GM12892 (cell line): Measurements from ENCODE around the gene ANKFY1.

Experiments
- DNase-seq: peaks from one replicate; pipeline ENCODE4 v3.0.0; 2011; ENCODE audit not compliant: insufficient read length
- FAIRE-seq: peaks from 2 replicates; lab custom pipeline; 2011; peaks lifted over from hg19 to GRCh38; lab: Jason Lieb, UNC
- POLR2A ChIP-seq: IDR thresholded peaks from 2 replicates; pipeline ENCODE4 v1.6.1; 2011; ENCODE audit warnings: low read depth, low read length, control low read depth
- POLR2AphosphoS5 ChIP-seq: IDR thresholded peaks from 2 replicates; pipeline ENCODE4 v1.6.1; 2011; ENCODE audit warnings: low read depth, low read length, control low read depth
- TAF1 ChIP-seq: IDR thresholded peaks from 2 replicates; pipeline ENCODE4 v1.6.1; 2011; ENCODE audit warnings: low read depth, mild to moderate bottlenecking, control low read depth, low read length, borderline replicate concordance

The ANKFY1 gene

DNA sequence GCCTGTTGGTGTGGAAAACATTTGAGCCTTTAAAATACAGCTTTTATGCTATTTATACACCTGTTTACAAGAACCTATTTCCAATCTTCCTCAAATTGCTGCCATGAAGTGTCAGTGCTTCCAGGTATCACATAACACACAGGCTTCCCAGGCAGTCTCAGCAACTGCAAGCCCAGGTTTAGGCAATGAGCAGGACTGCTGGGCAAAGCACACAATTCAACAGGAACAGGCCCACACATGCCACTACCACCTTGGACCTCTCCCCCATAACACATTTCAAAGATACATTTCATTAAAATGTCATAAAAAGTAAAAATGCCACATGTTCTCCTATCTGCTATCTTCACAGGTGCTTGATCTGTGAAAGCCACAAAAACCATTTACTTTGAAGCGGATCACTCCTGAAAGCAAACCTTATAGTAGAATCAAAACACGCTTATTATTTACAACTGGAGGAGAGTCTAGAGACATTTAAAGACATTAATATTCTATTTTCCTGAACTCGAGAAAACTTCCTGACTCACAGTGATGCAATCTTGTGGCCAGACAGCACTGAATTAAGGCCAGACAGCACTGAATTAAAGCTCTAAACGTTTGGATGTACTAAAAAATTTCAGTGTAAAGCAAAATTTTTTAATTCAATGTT lies 31.5 kb downstream of the ANKFY1 start:
- FAIRE-seq: no peak
- TF ChIP-seq POLR2A: no peak
- no peak for TF ChIP-seq POLR2AphosphoS5
- no peak for TF ChIP-seq TAF1
- DNase-seq: no peak

DNA sequence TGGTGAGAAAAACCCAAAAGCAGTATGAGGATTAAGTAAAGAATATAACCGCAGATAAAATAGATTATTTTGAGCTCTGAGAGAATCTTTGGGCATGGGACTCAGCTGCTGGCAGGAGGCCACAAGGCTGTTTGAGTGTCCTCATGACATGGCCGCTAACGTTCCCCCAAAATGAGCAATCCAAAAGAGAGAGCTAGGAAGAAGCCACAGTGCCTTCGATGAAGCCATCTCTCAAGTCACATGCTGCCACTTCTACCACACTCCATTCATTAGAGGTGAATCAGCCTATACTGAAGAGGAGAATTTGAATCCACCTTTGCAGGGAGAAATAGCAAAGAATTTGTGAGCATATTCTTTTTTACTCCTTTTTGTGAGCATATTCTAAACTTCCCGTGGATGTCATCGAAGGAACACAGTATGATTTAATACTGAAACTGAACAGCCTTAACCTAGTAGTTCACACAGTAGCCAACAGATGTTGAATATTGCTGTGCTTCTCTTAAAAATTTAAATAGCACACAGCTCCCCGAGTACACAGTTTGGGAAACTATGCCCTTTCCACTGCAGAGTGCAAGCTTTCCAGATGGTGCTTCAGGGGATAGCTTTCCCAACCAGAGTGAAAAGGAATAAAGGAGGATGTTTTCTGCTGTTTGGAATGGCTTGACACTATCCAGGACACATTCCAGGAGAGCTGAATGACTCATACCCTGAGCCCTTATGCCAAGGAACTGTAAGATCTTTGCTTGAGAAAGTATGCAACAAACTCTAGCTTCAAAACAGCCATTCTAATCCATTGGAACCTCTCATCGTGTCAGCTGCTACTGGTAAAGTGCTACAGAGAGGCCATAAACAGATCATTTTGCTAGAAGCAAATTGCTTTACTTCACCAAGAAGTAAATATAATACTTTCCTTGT lies 33.9 kb downstream of the ANKFY1 start:
- FAIRE-seq: no peak
- TF ChIP-seq POLR2AphosphoS5: no peak
- TF ChIP-seq TAF1: no peak
- no peak for TF ChIP-seq POLR2A
- no peak for DNase-seq

- FAIRE-seq: no peak
- TF ChIP-seq POLR2AphosphoS5 (no peak), TAF1 (no peak), POLR2A (no peak)
- no peak for DNase-seq
These were observed 41.7 kb downstream of the ANKFY1 start for GRCh38 chr17:4221899-4222659.

DNA sequence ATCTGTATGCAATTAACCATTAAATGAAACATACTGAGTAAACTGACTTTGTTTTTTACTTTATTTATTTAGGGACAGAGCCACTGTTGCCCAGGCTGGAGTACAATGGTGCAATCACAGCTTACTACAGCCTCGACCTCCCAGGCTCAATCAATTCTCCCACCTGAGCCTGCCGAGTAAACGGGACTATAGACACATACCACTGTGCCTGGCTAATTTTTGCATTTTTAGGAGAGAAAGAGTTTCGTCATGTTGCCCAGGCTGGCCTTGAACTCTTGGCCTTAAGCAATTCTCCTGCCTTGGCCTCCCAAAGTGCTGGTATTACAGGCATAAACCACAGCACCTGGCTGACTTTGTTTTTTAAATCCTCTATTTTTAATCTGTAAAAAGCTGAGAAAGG lies 42.6 kb downstream of the ANKFY1 start:
- TF ChIP-seq POLR2AphosphoS5: no peak
- no peak for TF ChIP-seq POLR2A
- TF ChIP-seq TAF1: no peak
- FAIRE-seq: peak; percentile 40
- no peak for DNase-seq

GRCh38 chr17:4220655-4221054 lies 43.1 kb downstream of the ANKFY1 start:
- TF ChIP-seq POLR2A: no peak
- TF ChIP-seq POLR2AphosphoS5: no peak
- TF ChIP-seq TAF1: no peak
- FAIRE-seq (no peak), DNase-seq (no peak)

- FAIRE-seq (no peak), DNase-seq (no peak)
- TF ChIP-seq POLR2AphosphoS5: no peak
- TF ChIP-seq TAF1: no peak
- no peak for TF ChIP-seq POLR2A
These were observed 44.5 kb downstream of the ANKFY1 start for GRCh38 chr17:4219241-4219640.

DNA sequence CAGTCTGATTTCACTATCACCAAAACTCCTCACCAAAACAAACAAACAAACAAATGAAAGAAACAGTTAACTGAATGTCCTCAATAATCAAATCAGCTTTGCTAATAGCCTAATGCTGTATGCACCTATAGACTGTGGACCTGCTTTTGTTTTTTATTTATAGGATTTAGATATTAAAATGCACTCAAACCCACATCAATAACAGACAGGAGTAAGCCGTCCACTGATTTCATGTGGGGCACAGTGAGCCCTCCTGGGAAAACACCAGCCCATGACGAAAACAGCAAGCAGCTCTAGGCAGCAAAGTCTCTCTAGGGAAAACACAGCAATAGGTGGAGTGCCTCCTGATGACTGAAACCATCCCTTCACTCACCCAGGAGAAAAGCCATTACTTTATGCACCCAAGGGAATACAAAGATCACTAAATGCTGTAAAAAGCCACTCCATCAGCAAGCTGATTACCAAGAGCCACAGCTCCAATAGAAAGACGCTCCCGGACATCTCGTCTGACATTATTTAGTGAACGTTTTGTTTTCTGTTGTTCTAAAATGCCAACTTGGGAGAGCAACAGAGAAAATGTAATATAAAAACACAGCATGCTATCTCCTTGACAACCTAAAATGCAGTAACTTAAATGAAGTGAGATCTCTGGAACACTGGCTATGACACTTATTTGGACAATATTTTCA lies 47.8 kb downstream of the ANKFY1 start:
- TF ChIP-seq POLR2AphosphoS5: no peak
- no peak for TF ChIP-seq POLR2A
- TF ChIP-seq TAF1: no peak
- peak; percentile 67 for FAIRE-seq
- DNase-seq: no peak

DNA sequence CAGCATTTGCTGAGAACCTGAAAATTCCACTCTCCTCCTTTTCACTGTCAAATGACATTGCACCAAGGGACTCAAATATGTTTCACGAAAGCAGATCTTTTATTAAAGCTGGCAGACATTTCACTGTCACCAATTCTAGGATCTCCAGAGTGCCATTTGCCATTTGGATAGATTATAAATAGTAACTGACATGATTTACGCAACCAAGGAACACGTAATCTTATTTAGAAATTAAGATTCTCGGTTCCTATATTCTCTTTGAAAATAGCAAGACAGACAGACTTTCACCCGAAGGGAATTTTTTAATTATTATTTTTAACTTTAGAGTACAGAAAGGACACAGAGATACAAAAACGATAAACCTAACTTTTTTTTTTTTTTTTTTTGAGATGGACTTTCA lies 49.6 kb downstream of the ANKFY1 start:
- FAIRE-seq (no peak), DNase-seq (no peak)
- TF ChIP-seq POLR2A: no peak
- TF ChIP-seq POLR2AphosphoS5: no peak

DNA sequence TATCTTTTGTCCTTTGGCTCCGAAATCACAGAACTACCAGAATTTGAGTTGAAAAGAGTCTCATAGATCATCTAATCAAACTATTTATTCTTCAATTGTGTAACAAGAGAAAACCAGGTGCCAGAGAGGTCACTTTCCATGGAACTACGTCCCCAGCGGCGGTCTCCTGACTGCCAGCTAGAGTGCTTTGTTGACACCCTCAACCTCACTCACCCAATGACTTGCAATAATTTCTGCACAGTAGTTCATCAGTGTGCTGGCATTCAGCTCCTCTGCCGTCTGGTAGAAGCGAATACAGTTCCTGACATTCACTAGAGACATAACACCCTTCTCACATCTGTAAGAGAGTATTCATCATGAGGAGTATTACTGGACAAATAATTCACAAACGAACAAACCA lies 54.2 kb downstream of the ANKFY1 start:
- DNase-seq (no peak), FAIRE-seq (peak; percentile 27)
- no peak for TF ChIP-seq POLR2AphosphoS5
- TF ChIP-seq POLR2A: no peak
- no peak for TF ChIP-seq TAF1

- DNase-seq (no peak), FAIRE-seq (no peak)
These were observed 55.5 kb downstream of the ANKFY1 start for GRCh38 chr17:4208238-4208637.

More at GRCh38 chr17:4208238-4208637, 55.5 kb downstream of the ANKFY1 start:
- no peak for TF ChIP-seq TAF1
- TF ChIP-seq POLR2AphosphoS5: no peak
- TF ChIP-seq POLR2A: no peak
